Gastroesophageal sphincter (tissue), 3 donors: Measurements from ENCODE around the gene NSD2.

Source experiments
- CTCF ChIP-seq, 4 experiments: fragments of 200-600 bp in 2 of 4; fragments of 450-650 bp in 2 of 4; sonication (generic) in 1 of 4; IDR thresholded peaks; one replicate each; pipeline ENCODE4 v1.5.1; 2017 to 2019; ENCODE audit warnings: antibody characterized with exemption in 4 of 4, mild to moderate bottlenecking in 2 of 4, moderate library complexity in 2 of 4
- EP300 ChIP-seq: sonication (generic); formaldehyde crosslinking; IDR thresholded peaks from one replicate; pipeline ENCODE4 v1.6.1; 2017; ENCODE audit warnings: antibody characterized with exemption, mild to moderate bottlenecking
- POLR2A ChIP-seq, 2 donors: fragments of 450-650 bp; IDR thresholded peaks; one replicate each; pipeline ENCODE4 v1.6.1; 2017; ENCODE audit warnings: antibody characterized with exemption in 2 of 2, mild to moderate bottlenecking in 2 of 2, moderate library complexity in 1 of 2
- POLR2AphosphoS5 ChIP-seq: sonication (generic); formaldehyde crosslinking; IDR thresholded peaks from one replicate; pipeline ENCODE4 v1.6.1; 2017; ENCODE audit warnings: antibody characterized with exemption

- TF ChIP-seq CTCF (IDR thresholded peaks at IDR 0.05) (no peak), POLR2A (IDR thresholded peaks at IDR 0.05) (no peak), EP300 (no peak), POLR2AphosphoS5 (no peak)
These were observed 126.5 kb downstream of the NSD2 start for GRCh38 chr4:1997712-1998111.
